Panc1 (cell line): ENCODE measurements around the gene LRP1B. TPM values are rescaled to one million over a fixed set of nuclear protein-coding genes. Genes with fewer than 3 reads are reported as not detected.

ENCODE experiments used
- ATAC-seq: fragments of 200-7000 bp; cut with Tn5 transposase; 2 replicates; pipeline ENCODE4 v1.9.1; 2020; ENCODE audit warnings: mild to moderate bottlenecking, moderate library complexity
- BruUV-seq: library from RNA; stranded (reverse); fragments of 400-500 nt; replicated peaks from 2 replicates; lab custom pipeline; 2021; lab: Mats Ljungman, UMichigan
- CTCF ChIA-PET: fragments of 300-600 bp; sonication (Branson Sonifier 250); formaldehyde crosslinking; loops from one replicate; lab custom pipeline; 2022; ENCODE audit warnings: antibody characterized with exemption; lab: Charles Lee
- POLR2A ChIA-PET: fragments of 300-600 bp; sonication (Branson Sonifier 250); formaldehyde crosslinking; loops from one replicate; lab custom pipeline; 2022; ENCODE audit warnings: antibody characterized with exemption; lab: Charles Lee
- DNase-seq: peaks from one replicate; pipeline ENCODE4 v3.0.0-alpha.2; 2010; ENCODE audit warnings: low read depth, low spot score
- H3K27ac ChIP-seq: 2 replicates; pipeline ENCODE4 v1.5.1; 2011; ENCODE audit warnings: mild to moderate bottlenecking, low read length, inconsistent platforms
- H3K27me3 ChIP-seq: fragments of 200-500 bp; sonication (Bioruptor generic); 2 replicates; pipeline ENCODE4 v1.6.0; 2014; ENCODE audit warnings: low read length, inconsistent platforms; ENCODE audit not compliant: control insufficient read depth, insufficient read depth
- H3K36me3 ChIP-seq: fragments of 200-500 bp; sonication (Bioruptor generic); 2 replicates; pipeline ENCODE4 v1.5.1; 2014; ENCODE audit warnings: inconsistent platforms, mild to moderate bottlenecking, low read length, moderate library complexity; ENCODE audit not compliant: control insufficient read depth, insufficient read depth
- H3K4me1 ChIP-seq: 2 replicates; pipeline ENCODE4 v1.5.1; 2011; ENCODE audit warnings: inconsistent platforms, mild to moderate bottlenecking, low read length, moderate library complexity; ENCODE audit not compliant: control insufficient read depth, insufficient read depth
- H3K4me3 ChIP-seq, 2 experiments: 2 replicates each; pipeline ENCODE4 v1.5.1; 2011 to 2012; ENCODE audit warnings: low read depth in 2 of 2, low read length in 2 of 2, mild to moderate bottlenecking in 2 of 2, inconsistent platforms in 1 of 2, moderate library complexity in 1 of 2
- H3K9me3 ChIP-seq: fragments of 200-500 bp; sonication (Bioruptor generic); 2 replicates; pipeline ENCODE4 v1.5.1; 2014; ENCODE audit warnings: low read depth, mild to moderate bottlenecking, inconsistent platforms, low read length, moderate library complexity; ENCODE audit not compliant: control insufficient read depth, insufficient read depth
- CTCF ChIP-seq: fragments of 450-650 bp; IDR thresholded peaks from 2 replicates; pipeline ENCODE4 v1.5.1; 2017; ENCODE audit warnings: mild to moderate bottlenecking
- POLR2AphosphoS5 ChIP-seq: IDR thresholded peaks from 2 replicates; pipeline ENCODE4 v1.6.1; 2012; ENCODE audit warnings: mild to moderate bottlenecking, low read depth, low read length, moderate library complexity
- SIN3A ChIP-seq: IDR thresholded peaks from 2 replicates; pipeline ENCODE4 v1.6.1; 2012; ENCODE audit warnings: low read depth, mild to moderate bottlenecking, low read length, moderate library complexity, borderline replicate concordance; ENCODE audit not compliant: insufficient read depth
- TCF7L2 ChIP-seq: IDR thresholded peaks from 2 replicates; pipeline ENCODE4 v1.6.1; 2011; ENCODE audit warnings: mild to moderate bottlenecking, low read depth, low read length, inconsistent platforms
- in situ Hi-C: cut with HindIII; loops from 2 replicates; pipeline ENCODE4 v1.10.0; 2016; ENCODE audit warnings: low sequenced_read_pairs, low pct_unique_long_range_greater_than_20kb
- intact Hi-C: fragments of 100-400 bp; cut with micrococcal nuclease; formaldehyde crosslinking; loops from one replicate; pipeline ENCODE4 v1.10.0; 2022; ENCODE audit not compliant: unreplicated experiment
- total RNA-seq: library from RNA; stranded (reverse); gene quantifications from one replicate; pipeline ENCODE4 v1.2.1, GENCODE V29; 2021; ENCODE audit not compliant: unreplicated experiment
- TF ChIP-seq, protein P1 (sequence below), 2 experiments: IDR thresholded peaks; 2 replicates each; pipeline ENCODE4 v1.6.1; 2011 to 2012; ENCODE audit warnings: low read depth in 2 of 2, control low read depth in 1 of 2, low read length in 1 of 2, mild to moderate bottlenecking in 1 of 2, moderate library complexity in 1 of 2; ENCODE audit not compliant: insufficient read depth in 1 of 2

The LRP1B gene
- total RNA-seq, 1 experiment from 2014 or later, result 0.54 TPM

- Histone ChIP-seq H3K36me3 (no peaks in the 10 kb centered on the region), H3K4me1 (no peaks in the 10 kb centered on the region), H3K9me3 (no peaks in the 10 kb centered on the region), H3K4me3 (no peak overlapping the region), H3K27me3 (no peaks in the 10 kb centered on the region), H3K27ac (no peak overlapping the region)
- TF ChIP-seq POLR2AphosphoS5, result no peak
- TF ChIP-seq, protein P1, sequence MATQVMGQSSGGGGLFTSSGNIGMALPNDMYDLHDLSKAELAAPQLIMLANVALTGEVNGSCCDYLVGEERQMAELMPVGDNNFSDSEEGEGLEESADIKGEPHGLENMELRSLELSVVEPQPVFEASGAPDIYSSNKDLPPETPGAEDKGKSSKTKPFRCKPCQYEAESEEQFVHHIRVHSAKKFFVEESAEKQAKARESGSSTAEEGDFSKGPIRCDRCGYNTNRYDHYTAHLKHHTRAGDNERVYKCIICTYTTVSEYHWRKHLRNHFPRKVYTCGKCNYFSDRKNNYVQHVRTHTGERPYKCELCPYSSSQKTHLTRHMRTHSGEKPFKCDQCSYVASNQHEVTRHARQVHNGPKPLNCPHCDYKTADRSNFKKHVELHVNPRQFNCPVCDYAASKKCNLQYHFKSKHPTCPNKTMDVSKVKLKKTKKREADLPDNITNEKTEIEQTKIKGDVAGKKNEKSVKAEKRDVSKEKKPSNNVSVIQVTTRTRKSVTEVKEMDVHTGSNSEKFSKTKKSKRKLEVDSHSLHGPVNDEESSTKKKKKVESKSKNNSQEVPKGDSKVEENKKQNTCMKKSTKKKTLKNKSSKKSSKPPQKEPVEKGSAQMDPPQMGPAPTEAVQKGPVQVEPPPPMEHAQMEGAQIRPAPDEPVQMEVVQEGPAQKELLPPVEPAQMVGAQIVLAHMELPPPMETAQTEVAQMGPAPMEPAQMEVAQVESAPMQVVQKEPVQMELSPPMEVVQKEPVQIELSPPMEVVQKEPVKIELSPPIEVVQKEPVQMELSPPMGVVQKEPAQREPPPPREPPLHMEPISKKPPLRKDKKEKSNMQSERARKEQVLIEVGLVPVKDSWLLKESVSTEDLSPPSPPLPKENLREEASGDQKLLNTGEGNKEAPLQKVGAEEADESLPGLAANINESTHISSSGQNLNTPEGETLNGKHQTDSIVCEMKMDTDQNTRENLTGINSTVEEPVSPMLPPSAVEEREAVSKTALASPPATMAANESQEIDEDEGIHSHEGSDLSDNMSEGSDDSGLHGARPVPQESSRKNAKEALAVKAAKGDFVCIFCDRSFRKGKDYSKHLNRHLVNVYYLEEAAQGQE (IDR thresholded peaks at IDR 0.05; ENCODE audit: insufficient read depth in 1 of 2, low read depth in 2 of 2, low read length in 1 of 2), result no peak
- no peak for TF ChIP-seq TCF7L2
- no peak for TF ChIP-seq CTCF
- TF ChIP-seq SIN3A, result no peak
- ChIA-PET POLR2A (no interaction called here), CTCF (no interaction called here)
- ATAC-seq (no peak), DNase-seq (no peak)
- intact Hi-C loops, result no loop called here
- BruUV-seq, result no TSS peak
- in situ Hi-C loops, result no loop called here
Measured at GRCh38 chr2:141311430-141311829, 819.4 kb downstream of the LRP1B start.

- H3K4me1 ChIP-seq, result no peaks in the 10 kb centered on the region
- no peak for DNase-seq
- intact Hi-C loops, result no loop called here
- in situ Hi-C loops, result no loop called here
- ChIA-PET CTCF (no interaction called here), POLR2A (no interaction called here)
- no TSS peak for BruUV-seq
- no peak overlapping the region for H3K27ac ChIP-seq
- ATAC-seq, result no peak
- no peaks in the 10 kb centered on the region for H3K36me3 ChIP-seq
- H3K27me3 ChIP-seq, result no peaks in the 10 kb centered on the region
- H3K9me3 ChIP-seq, result no peaks in the 10 kb centered on the region
- no peak overlapping the region for H3K4me3 ChIP-seq
- TF ChIP-seq SIN3A (no peak), POLR2AphosphoS5 (no peak)
- TF ChIP-seq, protein P1 (IDR thresholded peaks at IDR 0.05; ENCODE audit: insufficient read depth in 1 of 2, low read depth in 2 of 2, low read length in 1 of 2), result no peak
Measured at GRCh38 chr2:141306368-141306767, 824.4 kb downstream of the LRP1B start.
